GM18498 (cell line): ENCODE results near the gene SMAD1.
"Not testable (repeated sequence)": the region's sequence is repeated elsewhere in the genome, so short reads cannot be mapped to it uniquely, and the experiment has no call there.

Experiments used
- ATAC-seq: cut with Tn5 transposase; IDR thresholded peaks from one replicate; pipeline ENCODE4 v1.9.1; 2021; ENCODE audit warnings: mild to moderate bottlenecking, moderate library complexity; ENCODE audit not compliant: unreplicated experiment

SMAD1 gene

DNA sequence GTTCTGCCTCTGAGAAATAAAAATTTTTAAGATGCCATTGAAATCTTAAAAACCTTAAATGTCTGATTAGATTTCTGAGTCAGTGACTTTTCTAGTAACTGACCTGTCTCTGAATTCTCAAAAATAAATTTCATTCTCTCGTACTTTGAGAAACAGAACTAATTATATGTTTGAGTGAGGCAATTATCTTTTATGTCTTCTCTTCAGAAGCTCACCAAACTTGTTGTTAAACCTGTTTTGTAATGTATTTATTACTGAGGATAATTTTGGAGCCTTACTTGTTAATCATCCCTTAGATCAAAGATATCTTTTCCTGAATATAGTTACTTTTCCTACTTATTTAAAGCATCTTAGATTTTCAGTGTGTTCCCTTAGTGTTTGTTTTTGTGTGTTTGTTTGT lies 73.0 kb downstream of the SMAD1 start:
- no peak for ATAC-seq

DNA sequence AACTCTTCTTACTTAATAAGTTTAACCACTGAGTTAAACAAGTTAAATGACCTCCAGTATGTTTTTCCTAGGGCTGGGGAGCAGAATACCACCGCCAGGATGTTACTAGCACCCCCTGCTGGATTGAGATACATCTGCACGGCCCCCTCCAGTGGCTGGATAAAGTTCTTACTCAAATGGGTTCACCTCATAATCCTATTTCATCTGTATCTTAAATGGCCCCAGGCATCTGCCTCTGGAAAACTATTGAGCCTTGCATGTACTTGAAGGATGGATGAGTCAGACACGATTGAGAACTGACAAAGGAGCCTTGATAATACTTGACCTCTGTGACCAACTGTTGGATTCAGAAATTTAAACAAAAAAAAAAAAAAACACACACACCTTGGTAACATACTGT lies 76.1 kb downstream of the SMAD1 start:
- peak; percentile 85 for ATAC-seq

DNA sequence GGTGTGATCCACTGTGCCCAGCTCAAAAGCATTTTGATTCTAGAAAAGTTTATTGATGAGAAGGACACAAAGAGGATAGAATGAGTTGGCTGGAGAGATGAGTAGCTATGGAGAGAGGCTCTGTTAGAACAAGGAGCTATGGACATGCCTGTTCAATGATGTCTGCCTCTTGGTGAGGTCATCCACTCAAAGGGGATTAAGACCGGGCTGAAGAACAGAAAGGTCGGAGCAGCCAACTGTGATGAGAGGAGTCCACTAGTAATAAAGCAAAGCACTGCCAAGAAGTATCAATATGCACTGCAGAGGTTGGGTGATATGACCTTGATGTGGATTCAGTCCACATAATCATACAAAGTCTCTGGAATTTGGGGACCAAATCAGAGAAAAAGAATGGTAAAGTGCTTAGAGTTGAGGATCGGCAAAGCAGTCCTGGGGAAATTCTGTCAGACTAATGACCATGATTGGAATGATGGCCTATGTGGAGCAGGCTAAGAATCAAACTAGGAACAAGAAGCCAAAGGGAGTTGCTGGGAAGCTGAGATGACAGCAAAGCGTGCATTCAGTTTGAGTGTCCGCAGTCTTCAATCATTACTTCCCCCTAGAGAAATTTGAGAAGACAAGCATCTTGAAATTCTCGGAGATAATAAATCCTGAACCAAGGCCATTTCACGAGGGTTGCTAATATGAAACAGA lies 81.8 kb downstream of the SMAD1 start:
- ATAC-seq = no peak

GRCh38 chr4:145564540-145564939 lies 82.9 kb downstream of the SMAD1 start:
- ATAC-seq = no peak

DNA sequence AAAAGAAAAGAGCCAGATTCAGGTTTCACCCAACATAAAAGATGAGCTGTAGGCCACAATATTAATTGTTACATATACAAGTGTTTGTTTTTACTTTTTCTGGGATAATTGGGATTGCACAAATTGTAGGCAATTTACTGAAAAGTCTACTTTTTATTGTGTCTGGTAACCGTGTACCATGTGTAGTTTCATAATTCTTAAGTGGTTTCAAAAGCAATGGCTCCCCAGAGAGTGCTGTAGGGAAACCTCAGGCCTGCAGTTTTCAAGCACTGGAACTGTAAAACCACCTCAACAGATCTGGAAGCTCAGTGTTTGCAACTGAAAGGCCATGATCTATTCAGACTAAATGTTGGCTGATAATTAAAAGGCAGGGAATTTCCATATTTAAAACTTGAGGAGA lies 83.7 kb downstream of the SMAD1 start:
- ATAC-seq = peak; percentile 67

DNA sequence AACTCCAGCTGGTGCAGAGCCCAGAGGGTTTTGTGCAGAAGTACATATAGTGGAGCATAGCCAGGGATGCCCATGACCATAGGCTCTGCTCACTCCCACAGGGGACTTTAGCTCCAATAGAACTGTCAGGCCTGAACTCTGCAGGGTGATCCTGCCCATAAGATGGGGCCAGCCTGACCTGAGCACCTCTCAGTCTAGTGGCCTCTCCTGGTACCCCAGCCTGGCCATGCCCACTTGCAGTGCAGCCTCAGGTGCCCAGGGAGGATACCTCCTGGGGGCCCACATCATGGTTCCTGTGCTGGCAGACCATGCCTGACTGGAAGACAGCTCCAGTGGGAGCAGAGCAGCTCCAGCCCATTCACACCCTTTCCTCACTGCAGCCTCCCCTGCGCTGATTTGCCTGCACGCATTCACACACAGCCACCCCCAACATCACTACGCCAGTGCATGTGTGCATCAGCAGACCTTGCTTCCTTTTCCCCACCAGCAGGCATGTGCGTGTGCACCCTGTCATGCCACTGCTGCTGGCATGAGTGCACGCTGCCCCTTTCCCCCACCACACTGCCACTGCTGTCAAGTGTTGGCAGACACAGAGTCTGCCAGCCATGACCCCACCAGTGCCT lies 84.5 kb downstream of the SMAD1 start:
- no peak for ATAC-seq

DNA sequence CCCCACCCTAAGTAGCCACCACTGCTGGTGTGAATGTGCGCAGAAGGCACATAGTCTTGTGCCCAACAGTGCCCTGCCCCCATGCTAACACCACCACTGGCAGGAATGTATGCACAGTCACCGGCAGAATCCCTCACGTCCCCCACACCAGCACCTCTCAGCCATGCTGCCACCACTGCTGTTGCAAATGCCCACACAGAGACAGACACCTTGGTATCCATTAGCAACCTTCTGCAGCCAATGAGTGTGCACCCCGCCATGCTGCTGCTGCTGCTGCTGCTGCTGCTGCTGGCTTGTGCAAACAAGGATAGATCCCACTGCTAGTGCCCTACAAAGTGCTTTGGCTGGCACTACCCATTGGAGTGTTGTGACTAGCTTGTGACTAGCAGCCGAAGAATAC lies 85.1 kb downstream of the SMAD1 start:
- no peak for ATAC-seq

- ATAC-seq = no peak
Observed at GRCh38 chr4:145567516-145567915, 85.9 kb downstream of the SMAD1 start.

- ATAC-seq = not testable (repeated sequence)
Observed at GRCh38 chr4:145574546-145574945, 92.9 kb downstream of the SMAD1 start.

- ATAC-seq = no peak
Observed at GRCh38 chr4:145580906-145581305, 99.3 kb downstream of the SMAD1 start.

DNA sequence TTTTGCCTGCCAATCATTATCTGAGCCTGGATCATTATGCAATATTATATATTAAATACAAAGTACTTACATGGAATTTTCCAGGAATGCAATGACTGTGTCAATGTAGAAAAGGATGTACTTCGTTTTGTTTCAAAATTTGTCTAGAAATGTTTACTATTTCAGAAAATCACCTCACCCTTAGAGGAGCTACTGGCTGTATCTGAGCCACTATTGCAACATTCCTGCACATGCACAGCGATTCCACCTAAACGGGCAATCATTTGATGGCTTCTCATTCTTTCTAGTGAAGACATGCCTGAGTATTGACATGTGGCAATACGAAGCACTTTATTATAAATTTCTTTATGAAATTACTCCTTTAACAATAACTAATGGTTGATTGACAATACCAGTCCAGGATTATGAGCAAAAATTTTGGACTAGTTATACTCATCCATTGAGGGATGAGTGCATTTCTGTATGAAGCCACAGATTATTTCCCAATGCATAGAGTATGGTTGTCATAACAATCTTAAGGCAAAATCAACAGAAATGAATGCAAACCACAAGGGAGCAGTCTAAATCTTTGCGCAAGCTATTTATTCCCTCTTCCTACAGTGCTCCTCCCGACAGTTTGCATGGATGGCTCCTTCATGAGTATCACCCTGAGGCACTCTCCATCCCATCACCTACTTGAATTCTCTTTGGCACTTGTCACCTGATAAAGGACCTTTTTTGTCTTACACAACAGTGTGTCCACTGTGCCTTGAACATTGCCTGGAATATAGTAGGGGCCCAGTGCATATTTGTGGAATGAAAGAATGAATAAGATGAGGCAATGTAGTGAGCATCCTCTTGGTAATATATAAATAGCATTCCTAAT lies 101.8 kb downstream of the SMAD1 start:
- ATAC-seq = no peak

- no peak for ATAC-seq
Observed at GRCh38 chr4:145587088-145587754, 105.6 kb downstream of the SMAD1 start.

- not testable (repeated sequence) for ATAC-seq
Observed at GRCh38 chr4:145589381-145589780, 107.7 kb downstream of the SMAD1 start.

DNA sequence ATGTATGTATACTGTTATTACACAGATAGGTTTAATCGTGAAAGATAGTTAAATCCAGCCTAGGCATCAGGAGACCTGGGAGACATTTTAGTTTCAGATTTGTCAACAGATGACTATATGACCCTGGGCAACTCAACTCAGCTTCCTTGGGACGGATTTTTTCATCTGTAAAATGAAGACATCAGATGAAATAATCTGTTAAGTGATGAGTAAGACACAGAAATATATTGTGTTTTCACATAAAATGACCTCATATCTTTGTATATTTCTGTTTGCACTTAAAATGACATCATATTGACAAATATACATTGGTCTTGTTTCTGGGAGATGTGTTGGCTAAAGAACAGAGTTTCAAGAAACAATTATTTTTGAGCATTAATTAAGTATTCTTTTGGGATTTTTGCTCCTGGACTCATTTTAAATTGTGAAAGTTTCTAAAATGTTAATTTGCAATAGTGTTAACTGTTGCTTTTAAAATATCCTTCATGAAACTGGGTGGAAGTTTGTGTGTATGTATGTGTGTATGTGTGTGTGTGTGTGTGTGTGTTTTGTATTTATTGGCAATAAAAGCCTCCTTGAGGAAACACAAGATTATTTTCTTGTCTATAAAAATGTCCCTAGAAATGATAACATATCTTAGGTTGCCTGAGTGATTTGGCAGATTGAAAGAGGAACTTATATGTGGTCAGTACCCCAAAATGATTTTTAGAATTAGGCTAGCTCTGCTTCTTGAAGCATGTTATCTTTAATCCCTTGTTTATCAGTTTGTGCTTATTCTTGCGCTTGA lies 108.5 kb downstream of the SMAD1 start:
- no peak for ATAC-seq

DNA sequence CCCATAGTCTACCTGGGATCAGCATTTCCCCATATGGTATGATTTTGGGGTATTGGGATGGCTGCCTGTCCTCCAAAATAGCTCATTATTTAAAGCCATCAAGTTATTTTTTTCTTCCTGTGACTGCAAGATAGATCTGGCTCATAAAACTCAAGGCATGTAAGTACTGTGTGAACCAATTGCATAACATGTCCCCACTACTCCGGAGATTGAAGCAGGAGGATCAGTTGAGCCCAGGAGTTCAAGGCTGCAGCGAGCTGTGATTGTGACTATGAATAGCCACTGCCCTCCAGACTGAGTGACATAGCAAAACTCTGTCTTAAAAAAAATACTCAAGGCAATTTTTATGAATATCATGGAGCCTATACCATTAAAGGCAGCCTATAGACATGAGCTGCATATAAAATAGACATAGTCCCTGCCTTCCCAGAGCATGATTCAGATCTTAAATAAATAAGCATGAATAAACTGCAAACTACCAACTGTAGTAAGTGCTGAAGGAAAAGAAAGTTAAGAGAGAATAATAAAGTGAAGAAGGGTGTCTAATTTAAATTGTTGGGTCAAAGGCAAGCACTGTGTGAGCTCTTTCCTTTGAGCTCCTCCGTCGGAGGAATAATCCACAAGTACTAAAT lies 120.6 kb downstream of the SMAD1 start:
- ATAC-seq = no peak

- no peak for ATAC-seq
Observed at GRCh38 chr4:145605941-145606340, 124.3 kb downstream of the SMAD1 start.
